Left colon (tissue), 2 donors: Measurements from ENCODE around the gene PADI2. TPM values are rescaled to one million over a fixed set of nuclear protein-coding genes. Genes with fewer than 3 reads are reported as not detected.

Experiments used
- total RNA-seq, 2 donors: library from RNA; stranded (reverse); fragmentation: NEBNext Ultra II Directional; extraction: Animal tissue kit (Norgen Biotek cat#: 25700); gene quantifications; one replicate each; pipeline ENCODE4 v1.2.1, GENCODE V29; 2021
- donor health status: DM: no; HTN: no; CAD: no.
- donor health status: DM: yes; HTN: yes; CAD: no.

The PADI2 gene
- total RNA-seq, 2 donors from 2014 or later: 276 to 278 TPM

Other genes starting within 250 kb of the PADI2 start
- 1,000 to 10,000 TPM; 3,977 to 5,589 TPM for gene RNU1-2, start 223.5 kb downstream of the PADI2 start, total RNA-seq
- 10 to 100 TPM; 11.3 to 11.4 TPM for gene CROCC, start 197.5 kb downstream of the PADI2 start, total RNA-seq
- 1 to 10 TPM; 2.7 to 3.9 TPM for gene MFAP2, start 138.8 kb downstream of the PADI2 start, total RNA-seq
- gene ATP13A2, start 107.5 kb downstream of the PADI2 start, total RNA-seq: 10 to 100 TPM; 46.2 to 53.9 TPM
- 100 to 1,000 TPM; 185 to 240 TPM for gene SDHB, start 65.4 kb downstream of the PADI2 start, total RNA-seq
- under 1 TPM; 0.27 to 0.47 TPM for gene PADI1, start 85.7 kb upstream of the PADI2 start, total RNA-seq
- not detected for gene PADI3, start 129.6 kb upstream of the PADI2 start, total RNA-seq
- gene PADI4, start 188.7 kb upstream of the PADI2 start, total RNA-seq: not detected